ENCODE data around the gene PRR33.
A peak's percentile ranks its signal among the peaks of the same experiment; 100 is the strongest.

The PRR33 gene

DNA sequence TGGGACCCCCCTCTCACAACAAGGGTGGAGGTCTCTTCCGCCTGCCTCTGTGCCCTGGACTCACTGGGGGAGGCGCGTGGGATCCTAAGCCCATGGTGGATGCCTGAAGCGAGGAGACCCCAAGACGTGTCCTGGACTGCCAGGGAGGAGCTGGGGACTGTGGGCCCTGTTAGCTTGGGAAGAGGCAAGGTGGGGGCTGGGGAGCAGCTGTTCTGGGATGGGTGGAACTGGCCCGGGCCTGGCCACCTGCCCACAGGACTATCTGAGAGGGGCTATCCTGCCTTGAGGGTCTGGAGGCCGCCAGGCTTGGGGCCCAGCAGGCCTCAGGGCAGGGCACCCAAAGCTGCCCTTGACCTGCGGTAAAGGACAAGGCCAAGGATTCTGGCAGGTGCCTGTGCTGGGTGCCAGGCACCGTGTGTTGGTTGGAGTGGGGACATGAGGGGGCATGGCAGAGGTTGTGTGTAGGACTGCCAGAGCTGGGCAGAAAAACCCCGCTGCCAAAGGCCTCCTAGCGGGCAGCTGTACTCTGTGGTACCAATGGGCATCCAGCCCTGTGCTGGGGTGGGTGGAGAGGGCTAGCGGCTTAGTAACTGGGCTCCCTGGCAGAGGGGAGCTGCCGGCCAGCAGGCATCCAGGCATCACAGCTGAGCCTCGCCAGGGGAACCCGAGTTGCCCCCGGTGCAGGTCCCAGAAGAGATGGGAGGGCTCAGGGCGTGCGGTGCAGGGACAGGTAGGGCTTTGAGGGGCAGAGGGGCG, 38.1 kb downstream of the PRR33 start:
- peaks cover 32% of the 10 kb centered on the region for H3K36me3 ChIP-seq (replicated peaks; ENCODE audit: low read depth, low read length)
- peaks cover 4% of the 10 kb centered on the region; the same call in 1 of the 2 replicates for H3K9me3 ChIP-seq (ENCODE audit: insufficient read depth, low read length)
- H3K9ac ChIP-seq (ENCODE audit: low read length), result peak overlapping the region; percentile 95
- H3K4me3 ChIP-seq (ENCODE audit: low read length), result peak overlapping the region; percentile 95
- H3K4me2 ChIP-seq (ENCODE audit: low read length), result peak overlapping the region; percentile 79
- TF ChIP-seq EZH2phosphoT487 (IDR thresholded peaks at IDR 0.05; ENCODE audit: low read depth) (no peak), CTCF (IDR thresholded peaks at IDR 0.05; ENCODE audit: low read depth, low read length) (peak; percentile 15; the same call in 1 of the 2 replicates)
- peaks cover 44% of the 10 kb centered on the region for H4K20me1 ChIP-seq (ENCODE audit: insufficient read depth, low read length)
- peaks cover 73% of the 10 kb centered on the region for H3K79me2 ChIP-seq (ENCODE audit: low read length)
- peak overlapping the region; percentile 97 for H3K27ac ChIP-seq (ENCODE audit: low read length)
- peaks cover 69% of the 10 kb centered on the region for H3K4me1 ChIP-seq (ENCODE audit: low read length)
- no peak overlapping the region for H2AFZ ChIP-seq (ENCODE audit: low read depth, low read length)
- H3K27me3 ChIP-seq (ENCODE audit: low read depth, low read length), result no peaks in the 10 kb centered on the region

DNA sequence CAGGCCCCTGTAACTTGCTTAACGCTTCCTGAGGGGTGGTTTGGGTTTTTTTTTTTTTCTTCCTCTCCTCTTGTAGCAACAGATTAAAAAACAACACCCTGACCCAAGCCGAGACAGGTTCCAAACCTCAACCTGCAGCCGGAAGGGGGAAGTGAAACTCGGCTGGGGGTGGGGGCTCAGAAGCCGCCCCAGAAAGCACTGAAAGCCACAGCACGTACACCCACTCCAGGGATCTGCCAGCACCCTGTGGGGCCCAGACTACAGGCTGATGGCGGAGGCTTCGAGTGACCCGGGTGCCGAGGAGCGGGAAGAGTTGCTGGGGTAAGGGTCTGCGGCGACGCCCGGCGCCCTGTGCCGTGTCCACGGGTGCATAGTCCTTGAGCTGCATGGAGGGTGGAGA, 38.8 kb downstream of the PRR33 start, which contains the start of gene LSP1:
Gene LSP1 (plus strand): TSS at position 208 of the 400 bp plus-strand sequence. CDS start 61 bp downstream, at position 269.
- Histone ChIP-seq H2AFZ (ENCODE audit: low read depth, low read length) (no peak within 1 kb of the TSS), H4K20me1 (ENCODE audit: insufficient read depth, low read length) (peaks cover 38% of the 10 kb centered on the region), H3K27ac (ENCODE audit: low read length) (peak within 1 kb of the TSS; percentile 97), H3K9ac (ENCODE audit: low read length) (peak within 1 kb of the TSS; percentile 95), H3K27me3 (ENCODE audit: low read depth, low read length) (no peaks in the 10 kb centered on the region), H3K4me2 (ENCODE audit: low read length) (peak within 1 kb of the TSS; percentile 79), H3K4me1 (ENCODE audit: low read length) (peaks cover 62% of the 10 kb centered on the region), H3K4me3 (ENCODE audit: low read length) (peak within 1 kb of the TSS; percentile 95), H3K9me3 (ENCODE audit: insufficient read depth, low read length) (peaks cover 4% of the 10 kb centered on the region; the same call in 1 of the 2 replicates), H3K36me3 (replicated peaks; ENCODE audit: low read depth, low read length) (peaks cover 32% of the 10 kb centered on the region), H3K79me2 (ENCODE audit: low read length) (peaks cover 67% of the 10 kb centered on the region)
- no peak for TF ChIP-seq EZH2phosphoT487 (IDR thresholded peaks at IDR 0.05; ENCODE audit: low read depth)
- TF ChIP-seq CTCF (IDR thresholded peaks at IDR 0.05; ENCODE audit: low read depth, low read length), result no peak

GRCh38 chr11:1852271-1852876, 39.3 kb downstream of the PRR33 start:
- H3K4me1 ChIP-seq (ENCODE audit: low read length), result peaks cover 57% of the 10 kb centered on the region
- peak overlapping the region; percentile 97 for H3K27ac ChIP-seq (ENCODE audit: low read length)

More at GRCh38 chr11:1852271-1852876, 39.3 kb downstream of the PRR33 start:
- peaks cover 4% of the 10 kb centered on the region; the same call in 1 of the 2 replicates for H3K9me3 ChIP-seq (ENCODE audit: insufficient read depth, low read length)
- peaks cover 62% of the 10 kb centered on the region for H3K79me2 ChIP-seq (ENCODE audit: low read length)
- H3K36me3 ChIP-seq (replicated peaks; ENCODE audit: low read depth, low read length), result peaks cover 32% of the 10 kb centered on the region
- peak overlapping the region; percentile 79 for H3K4me2 ChIP-seq (ENCODE audit: low read length)
- H4K20me1 ChIP-seq (ENCODE audit: insufficient read depth, low read length), result peaks cover 32% of the 10 kb centered on the region
- no peak for TF ChIP-seq CTCF (IDR thresholded peaks at IDR 0.05; ENCODE audit: low read depth, low read length)
- peak overlapping the region; percentile 95 for H3K9ac ChIP-seq (ENCODE audit: low read length)
- H3K4me3 ChIP-seq (ENCODE audit: low read length), result peak overlapping the region; percentile 95
- H2AFZ ChIP-seq (ENCODE audit: low read depth, low read length), result no peak overlapping the region
- no peaks in the 10 kb centered on the region for H3K27me3 ChIP-seq (ENCODE audit: low read depth, low read length)

Measured in OCI-LY3 (cell line).